Measurements from ENCODE around the gene MAN1A1.
"Not testable (repeated sequence)": the region's sequence is repeated elsewhere in the genome, so short reads cannot be mapped to it uniquely, and the experiment has no call there.

The MAN1A1 gene

GRCh38 chr6:119349361-119350201 is at the start of gene MAN1A1:
Gene MAN1A1 (minus strand): TSS chr6:119349761. CDS start chr6:119349065, 696 bp downstream.
- DNase-seq = peak; percentile 84

GRCh38 chr6:119395192-119395591 is 45.6 kb upstream of the MAN1A1 start:
- DNase-seq = no peak

GRCh38 chr6:119390247-119390793 is 40.8 kb upstream of the MAN1A1 start:
- DNase-seq = peak; percentile 3

GRCh38 chr6:119385994-119386393 is 36.4 kb upstream of the MAN1A1 start:
- DNase-seq = no peak

- DNase-seq = no peak
These were observed 34.9 kb upstream of the MAN1A1 start for GRCh38 chr6:119384444-119384843.

GRCh38 chr6:119379809-119380208 is 30.2 kb upstream of the MAN1A1 start:
- DNase-seq = no peak

GRCh38 chr6:119377043-119377442 is 27.5 kb upstream of the MAN1A1 start:
- not testable (repeated sequence) for DNase-seq

- DNase-seq = no peak
These were observed 20.5 kb upstream of the MAN1A1 start for GRCh38 chr6:119370080-119370479.

GRCh38 chr6:119368921-119369320 is 19.4 kb upstream of the MAN1A1 start:
- DNase-seq = no peak

- no peak for DNase-seq
These were observed 11.6 kb upstream of the MAN1A1 start for GRCh38 chr6:119361209-119361608.

- DNase-seq = no peak
These were observed 10.8 kb upstream of the MAN1A1 start for GRCh38 chr6:119360262-119360915.

GRCh38 chr6:119355890-119356289 is 6.3 kb upstream of the MAN1A1 start:
- no peak for DNase-seq

GRCh38 chr6:119355157-119355556 is 5.6 kb upstream of the MAN1A1 start:
- DNase-seq = no peak

GRCh38 chr6:119353696-119354095 is 4.1 kb upstream of the MAN1A1 start:
- no peak for DNase-seq

- no peak for DNase-seq
These were observed 2.4 kb upstream of the MAN1A1 start for GRCh38 chr6:119352001-119352400.

GRCh38 chr6:119350952-119351372 is 1.4 kb upstream of the MAN1A1 start:
- DNase-seq = peak; percentile 54

GRCh38 chr6:119350202-119350951 is 816 bp upstream of the MAN1A1 start:
- DNase-seq = peak; percentile 71

GRCh38 chr6:119348748-119349360 is 707 bp downstream of the MAN1A1 start:
- DNase-seq = peak; percentile 33

- DNase-seq = peak; percentile 7
These were observed 1.3 kb downstream of the MAN1A1 start for GRCh38 chr6:119348096-119348747.

GRCh38 chr6:119347466-119348095 is 2.0 kb downstream of the MAN1A1 start:
- DNase-seq = peak; percentile 39

- DNase-seq = no peak
These were observed 2.6 kb downstream of the MAN1A1 start for GRCh38 chr6:119346936-119347335.

- DNase-seq = no peak
These were observed 3.1 kb downstream of the MAN1A1 start for GRCh38 chr6:119346450-119346849.

Measured in HCEC 1CT (cell line).